Measurements from ENCODE around the gene SLC35E1.

DNA sequence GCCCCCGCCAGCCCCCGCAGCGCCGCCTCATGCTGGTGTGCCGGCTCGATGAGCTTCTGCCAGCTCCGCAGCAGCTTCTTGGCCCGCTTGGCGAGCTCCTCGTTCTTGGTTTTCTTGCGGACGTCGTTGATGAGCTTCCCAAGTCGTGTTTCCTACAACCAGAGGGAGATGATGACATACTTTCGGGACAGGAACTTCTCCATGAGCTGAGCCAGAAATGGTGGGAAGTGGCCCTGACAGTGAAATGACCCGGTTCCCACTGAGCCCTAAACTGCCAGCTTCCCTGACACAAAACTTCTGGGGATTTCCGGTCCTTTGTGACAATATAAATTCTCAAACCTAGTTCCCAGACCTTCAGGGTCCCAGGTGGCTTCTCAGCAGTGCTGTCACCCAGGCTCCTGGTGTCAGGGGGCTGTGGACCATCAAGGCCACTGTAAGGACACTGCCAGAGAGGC is 5.3 kb upstream of the SLC35E1 start:
- TF ChIP-seq, protein P1, sequence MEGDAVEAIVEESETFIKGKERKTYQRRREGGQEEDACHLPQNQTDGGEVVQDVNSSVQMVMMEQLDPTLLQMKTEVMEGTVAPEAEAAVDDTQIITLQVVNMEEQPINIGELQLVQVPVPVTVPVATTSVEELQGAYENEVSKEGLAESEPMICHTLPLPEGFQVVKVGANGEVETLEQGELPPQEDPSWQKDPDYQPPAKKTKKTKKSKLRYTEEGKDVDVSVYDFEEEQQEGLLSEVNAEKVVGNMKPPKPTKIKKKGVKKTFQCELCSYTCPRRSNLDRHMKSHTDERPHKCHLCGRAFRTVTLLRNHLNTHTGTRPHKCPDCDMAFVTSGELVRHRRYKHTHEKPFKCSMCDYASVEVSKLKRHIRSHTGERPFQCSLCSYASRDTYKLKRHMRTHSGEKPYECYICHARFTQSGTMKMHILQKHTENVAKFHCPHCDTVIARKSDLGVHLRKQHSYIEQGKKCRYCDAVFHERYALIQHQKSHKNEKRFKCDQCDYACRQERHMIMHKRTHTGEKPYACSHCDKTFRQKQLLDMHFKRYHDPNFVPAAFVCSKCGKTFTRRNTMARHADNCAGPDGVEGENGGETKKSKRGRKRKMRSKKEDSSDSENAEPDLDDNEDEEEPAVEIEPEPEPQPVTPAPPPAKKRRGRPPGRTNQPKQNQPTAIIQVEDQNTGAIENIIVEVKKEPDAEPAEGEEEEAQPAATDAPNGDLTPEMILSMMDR (IDR thresholded peaks at IDR 0.05; ENCODE audit: insufficient read depth, low read length), result no peak
- no peak for TF ChIP-seq POLR2AphosphoS5 (IDR thresholded peaks at IDR 0.05; ENCODE audit: low read depth)
- TF ChIP-seq, protein P2, sequence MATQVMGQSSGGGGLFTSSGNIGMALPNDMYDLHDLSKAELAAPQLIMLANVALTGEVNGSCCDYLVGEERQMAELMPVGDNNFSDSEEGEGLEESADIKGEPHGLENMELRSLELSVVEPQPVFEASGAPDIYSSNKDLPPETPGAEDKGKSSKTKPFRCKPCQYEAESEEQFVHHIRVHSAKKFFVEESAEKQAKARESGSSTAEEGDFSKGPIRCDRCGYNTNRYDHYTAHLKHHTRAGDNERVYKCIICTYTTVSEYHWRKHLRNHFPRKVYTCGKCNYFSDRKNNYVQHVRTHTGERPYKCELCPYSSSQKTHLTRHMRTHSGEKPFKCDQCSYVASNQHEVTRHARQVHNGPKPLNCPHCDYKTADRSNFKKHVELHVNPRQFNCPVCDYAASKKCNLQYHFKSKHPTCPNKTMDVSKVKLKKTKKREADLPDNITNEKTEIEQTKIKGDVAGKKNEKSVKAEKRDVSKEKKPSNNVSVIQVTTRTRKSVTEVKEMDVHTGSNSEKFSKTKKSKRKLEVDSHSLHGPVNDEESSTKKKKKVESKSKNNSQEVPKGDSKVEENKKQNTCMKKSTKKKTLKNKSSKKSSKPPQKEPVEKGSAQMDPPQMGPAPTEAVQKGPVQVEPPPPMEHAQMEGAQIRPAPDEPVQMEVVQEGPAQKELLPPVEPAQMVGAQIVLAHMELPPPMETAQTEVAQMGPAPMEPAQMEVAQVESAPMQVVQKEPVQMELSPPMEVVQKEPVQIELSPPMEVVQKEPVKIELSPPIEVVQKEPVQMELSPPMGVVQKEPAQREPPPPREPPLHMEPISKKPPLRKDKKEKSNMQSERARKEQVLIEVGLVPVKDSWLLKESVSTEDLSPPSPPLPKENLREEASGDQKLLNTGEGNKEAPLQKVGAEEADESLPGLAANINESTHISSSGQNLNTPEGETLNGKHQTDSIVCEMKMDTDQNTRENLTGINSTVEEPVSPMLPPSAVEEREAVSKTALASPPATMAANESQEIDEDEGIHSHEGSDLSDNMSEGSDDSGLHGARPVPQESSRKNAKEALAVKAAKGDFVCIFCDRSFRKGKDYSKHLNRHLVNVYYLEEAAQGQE (IDR thresholded peaks at IDR 0.05; ENCODE audit: insufficient replicate concordance, low read depth), result no peak
